Measurements from ENCODE around the gene ATMIN.

DNA sequence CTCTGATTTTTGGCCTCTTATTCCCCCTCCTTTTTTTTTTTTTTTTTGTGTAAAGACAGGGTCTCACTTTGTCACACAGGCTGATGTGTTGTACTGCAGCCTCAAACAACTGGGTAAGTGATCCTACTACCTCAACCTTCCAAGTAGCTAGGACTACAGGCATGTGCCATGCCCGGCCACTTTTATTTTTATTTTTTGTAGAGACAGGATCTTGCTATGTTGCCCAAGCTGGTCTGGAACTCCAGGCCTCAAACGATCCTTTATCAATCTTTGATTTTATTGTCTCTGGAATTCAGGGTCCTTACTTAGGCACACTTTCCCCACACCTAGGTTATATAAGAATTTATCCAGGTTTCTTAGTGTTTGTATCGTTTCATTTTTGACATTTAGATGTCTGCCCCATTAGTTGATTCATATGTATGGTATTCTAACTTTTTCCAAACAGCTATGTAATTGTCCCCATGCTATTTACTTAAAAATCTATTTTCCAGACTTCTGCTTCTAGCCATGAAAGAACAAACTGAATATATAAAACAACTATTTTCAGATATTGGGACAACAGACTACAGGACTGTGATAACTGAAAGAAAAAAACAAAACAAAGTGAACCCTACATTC is 42.9 kb upstream of the ATMIN start:
- TF ChIP-seq EZH2 (IDR thresholded peaks at IDR 0.05; ENCODE audit: borderline replicate concordance, low read depth, low read length, severe bottlenecking) = no peak
- TF ChIP-seq, protein P1, sequence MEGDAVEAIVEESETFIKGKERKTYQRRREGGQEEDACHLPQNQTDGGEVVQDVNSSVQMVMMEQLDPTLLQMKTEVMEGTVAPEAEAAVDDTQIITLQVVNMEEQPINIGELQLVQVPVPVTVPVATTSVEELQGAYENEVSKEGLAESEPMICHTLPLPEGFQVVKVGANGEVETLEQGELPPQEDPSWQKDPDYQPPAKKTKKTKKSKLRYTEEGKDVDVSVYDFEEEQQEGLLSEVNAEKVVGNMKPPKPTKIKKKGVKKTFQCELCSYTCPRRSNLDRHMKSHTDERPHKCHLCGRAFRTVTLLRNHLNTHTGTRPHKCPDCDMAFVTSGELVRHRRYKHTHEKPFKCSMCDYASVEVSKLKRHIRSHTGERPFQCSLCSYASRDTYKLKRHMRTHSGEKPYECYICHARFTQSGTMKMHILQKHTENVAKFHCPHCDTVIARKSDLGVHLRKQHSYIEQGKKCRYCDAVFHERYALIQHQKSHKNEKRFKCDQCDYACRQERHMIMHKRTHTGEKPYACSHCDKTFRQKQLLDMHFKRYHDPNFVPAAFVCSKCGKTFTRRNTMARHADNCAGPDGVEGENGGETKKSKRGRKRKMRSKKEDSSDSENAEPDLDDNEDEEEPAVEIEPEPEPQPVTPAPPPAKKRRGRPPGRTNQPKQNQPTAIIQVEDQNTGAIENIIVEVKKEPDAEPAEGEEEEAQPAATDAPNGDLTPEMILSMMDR (IDR thresholded peaks at IDR 0.05; ENCODE audit: borderline replicate concordance, extremely low read depth, low read length, poor library complexity, severe bottlenecking) = no peak
